DMS153 treated with DMSO at 0.1 percent for 48 hours (cell line): ENCODE measurements around the gene FOXP1.

ENCODE experiments used
- DNase-seq: peaks from one replicate; lab custom pipeline; 2025; ENCODE audit not compliant: unreplicated experiment; lab: John Stamatoyannopoulos, UW

Gene FOXP1

GRCh38 chr3:71384388-71384787, 199.1 kb downstream of the FOXP1 start:
- no peak for DNase-seq

- DNase-seq = no peak
These were observed 203.4 kb downstream of the FOXP1 start for GRCh38 chr3:71380096-71380495.

GRCh38 chr3:71378509-71378908, 205.0 kb downstream of the FOXP1 start:
- DNase-seq = no peak

GRCh38 chr3:71376911-71377310, 206.6 kb downstream of the FOXP1 start:
- DNase-seq = no peak

GRCh38 chr3:71376503-71376902, 207.0 kb downstream of the FOXP1 start:
- no peak for DNase-seq

- DNase-seq = no peak
These were observed 208.9 kb downstream of the FOXP1 start for GRCh38 chr3:71374582-71374981.

- no peak for DNase-seq
These were observed 210.5 kb downstream of the FOXP1 start for GRCh38 chr3:71372911-71373637.

GRCh38 chr3:71372241-71372768, 211.2 kb downstream of the FOXP1 start:
- no peak for DNase-seq

- no peak for DNase-seq
These were observed 212.2 kb downstream of the FOXP1 start for GRCh38 chr3:71371282-71371681.

- no peak for DNase-seq
These were observed 213.1 kb downstream of the FOXP1 start for GRCh38 chr3:71370467-71370866.

GRCh38 chr3:71369701-71370391, 213.7 kb downstream of the FOXP1 start:
- no peak for DNase-seq

- no peak for DNase-seq
These were observed 216.4 kb downstream of the FOXP1 start for GRCh38 chr3:71366988-71367604.

- DNase-seq = no peak
These were observed 222.1 kb downstream of the FOXP1 start for GRCh38 chr3:71361334-71361890.

GRCh38 chr3:71360764-71361163, 222.8 kb downstream of the FOXP1 start:
- DNase-seq = no peak

- no peak for DNase-seq
These were observed 223.3 kb downstream of the FOXP1 start for GRCh38 chr3:71360180-71360579.

GRCh38 chr3:71358243-71358642, 225.3 kb downstream of the FOXP1 start:
- DNase-seq = no peak

- no peak for DNase-seq
These were observed 227.3 kb downstream of the FOXP1 start for GRCh38 chr3:71356265-71356664.

GRCh38 chr3:71355862-71356261, 227.7 kb downstream of the FOXP1 start:
- no peak for DNase-seq

GRCh38 chr3:71355037-71355436, 228.5 kb downstream of the FOXP1 start:
- DNase-seq = no peak

GRCh38 chr3:71351403-71352149, 232.0 kb downstream of the FOXP1 start:
- DNase-seq = no peak

- no peak for DNase-seq
These were observed 232.5 kb downstream of the FOXP1 start for GRCh38 chr3:71350998-71351397.
